ENCODE data around the gene BEND7. TPM values are rescaled to one million over a fixed set of nuclear protein-coding genes. Genes with fewer than 3 reads are reported as not detected.

The BEND7 gene
- total and polyA plus RNA-seq, 2 donors (not counting 3 experiments of a cell fraction or from before 2014, with no cell fraction given): 7.3 to 31.7 TPM

DNA sequence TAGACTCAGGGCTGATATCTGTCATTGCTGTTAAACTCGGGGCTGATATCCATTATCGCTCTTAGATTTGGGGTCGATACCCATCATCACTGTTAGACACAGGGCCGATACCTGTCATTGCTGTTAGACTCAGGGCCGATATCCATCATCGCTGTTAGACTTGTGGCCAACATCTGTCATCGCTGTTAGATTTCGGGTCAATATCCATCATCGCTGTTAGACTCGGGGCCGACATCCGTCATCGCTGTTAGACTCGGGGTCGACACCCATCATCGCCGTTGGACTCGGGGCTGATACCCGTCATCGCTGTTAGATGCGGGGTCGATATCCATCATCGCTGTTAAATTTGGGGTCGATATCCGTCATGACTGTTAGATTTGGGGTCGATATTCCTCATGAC lies 54.8 kb downstream of the BEND7 start:
- ChIA-PET CTCF (no interaction called here), POLR2A (no interaction called here)
- H3K4me1 ChIP-seq (ENCODE audit: control insufficient read depth, extremely low read depth, insufficient read depth, low read length): no peaks in the 10 kb centered on the region
- H3K9me3 ChIP-seq (replicated peaks; ENCODE audit: control insufficient read depth, insufficient read depth, low read length): no peaks in the 10 kb centered on the region
- H3K27me3 ChIP-seq (ENCODE audit: control insufficient read depth in 2 of 2, insufficient read depth in 2 of 2, low read length in 2 of 2): no peaks in the 10 kb centered on the region
- H3K79me2 ChIP-seq (ENCODE audit: control insufficient read depth, insufficient read depth, low read length): no peaks in the 10 kb centered on the region
- H3K36me3 ChIP-seq (ENCODE audit: control insufficient read depth in 2 of 2, extremely low read depth in 1 of 2, insufficient read depth in 2 of 2, low read length in 2 of 2): peaks cover 0 to 8% of the 10 kb centered on the region in 2 experiments
- H3K9ac ChIP-seq (replicated peaks; ENCODE audit: extremely low read depth, insufficient read depth, low read length): no peak overlapping the region
- no peak overlapping the region for H2AFZ ChIP-seq (ENCODE audit: low read depth, low read length)
- intact Hi-C loops (cut with micrococcal nuclease) (no loop called here), dilution Hi-C loops (cut with MboI; ENCODE audit: extremely low pct_ligation_motif_present, low sequenced_read_pairs) (no loop called here)
- no peak for TF ChIP-seq POLR2A (IDR thresholded peaks at IDR 0.05; ENCODE audit: low read depth, low read length)
- TF ChIP-seq JUN (IDR thresholded peaks at IDR 0.05; ENCODE audit: borderline replicate concordance, insufficient read depth, insufficient read length, low read depth): no peak
- no peak for TF ChIP-seq POLR2AphosphoS5 (IDR thresholded peaks at IDR 0.05; ENCODE audit: insufficient read depth, low read depth, low read length)
- TF ChIP-seq FOS (IDR thresholded peaks at IDR 0.05; ENCODE audit: borderline replicate concordance, insufficient read depth, low read length): no peak
- TF ChIP-seq GATA2 (IDR thresholded peaks at IDR 0.05; ENCODE audit: insufficient read depth, insufficient read length, low read depth, low read length): no peak
- TF ChIP-seq, protein P1, sequence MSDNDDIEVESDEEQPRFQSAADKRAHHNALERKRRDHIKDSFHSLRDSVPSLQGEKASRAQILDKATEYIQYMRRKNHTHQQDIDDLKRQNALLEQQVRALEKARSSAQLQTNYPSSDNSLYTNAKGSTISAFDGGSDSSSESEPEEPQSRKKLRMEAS (IDR thresholded peaks at IDR 0.05; ENCODE audit: insufficient read depth, insufficient read length): no peak
- no peak for TF ChIP-seq EZH2 (IDR thresholded peaks at IDR 0.05; ENCODE audit: borderline replicate concordance, low read depth, low read length, severe bottlenecking)
- TF ChIP-seq, protein P2, sequence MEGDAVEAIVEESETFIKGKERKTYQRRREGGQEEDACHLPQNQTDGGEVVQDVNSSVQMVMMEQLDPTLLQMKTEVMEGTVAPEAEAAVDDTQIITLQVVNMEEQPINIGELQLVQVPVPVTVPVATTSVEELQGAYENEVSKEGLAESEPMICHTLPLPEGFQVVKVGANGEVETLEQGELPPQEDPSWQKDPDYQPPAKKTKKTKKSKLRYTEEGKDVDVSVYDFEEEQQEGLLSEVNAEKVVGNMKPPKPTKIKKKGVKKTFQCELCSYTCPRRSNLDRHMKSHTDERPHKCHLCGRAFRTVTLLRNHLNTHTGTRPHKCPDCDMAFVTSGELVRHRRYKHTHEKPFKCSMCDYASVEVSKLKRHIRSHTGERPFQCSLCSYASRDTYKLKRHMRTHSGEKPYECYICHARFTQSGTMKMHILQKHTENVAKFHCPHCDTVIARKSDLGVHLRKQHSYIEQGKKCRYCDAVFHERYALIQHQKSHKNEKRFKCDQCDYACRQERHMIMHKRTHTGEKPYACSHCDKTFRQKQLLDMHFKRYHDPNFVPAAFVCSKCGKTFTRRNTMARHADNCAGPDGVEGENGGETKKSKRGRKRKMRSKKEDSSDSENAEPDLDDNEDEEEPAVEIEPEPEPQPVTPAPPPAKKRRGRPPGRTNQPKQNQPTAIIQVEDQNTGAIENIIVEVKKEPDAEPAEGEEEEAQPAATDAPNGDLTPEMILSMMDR (IDR thresholded peaks at IDR 0.05; ENCODE audit: extremely low read depth in 1 of 2, insufficient read depth in 1 of 2, low read depth in 1 of 2, low read length in 2 of 2): no peak
- no peak for TF ChIP-seq MYC (IDR thresholded peaks at IDR 0.05; ENCODE audit: low read depth, low read length)
- no peaks in the 10 kb centered on the region for H3K9me1 ChIP-seq (replicated peaks; ENCODE audit: control insufficient read depth, extremely low read depth, insufficient read depth, low read length)
- DNase-seq (ENCODE audit: low read depth, low spot score) (no peak), FAIRE-seq (no peak)
- H3K4me3 ChIP-seq (replicated peaks in 1 of 3; ENCODE audit: insufficient read depth in 1 of 3, low read depth in 1 of 3, low read length in 3 of 3): no peak overlapping the region
- no peaks in the 10 kb centered on the region for H4K20me1 ChIP-seq (replicated peaks; ENCODE audit: control insufficient read depth, extremely low read depth, insufficient read depth, low read length)
- BruUV-seq (replicated peaks): no TSS peak
- H3K27ac ChIP-seq (ENCODE audit: insufficient read depth, low read depth, low read length): no peak overlapping the region
- H3K4me2 ChIP-seq (ENCODE audit: insufficient read depth, low read length): no peak overlapping the region
